GM21526 (cell line): Measurements from ENCODE around the gene OSTC.

Source experiments
- ATAC-seq: cut with Tn5 transposase; IDR thresholded peaks from one replicate; pipeline ENCODE4 v1.9.1; 2021; ENCODE audit warnings: moderate library complexity; ENCODE audit not compliant: unreplicated experiment, low FRiP score

OSTC gene

DNA sequence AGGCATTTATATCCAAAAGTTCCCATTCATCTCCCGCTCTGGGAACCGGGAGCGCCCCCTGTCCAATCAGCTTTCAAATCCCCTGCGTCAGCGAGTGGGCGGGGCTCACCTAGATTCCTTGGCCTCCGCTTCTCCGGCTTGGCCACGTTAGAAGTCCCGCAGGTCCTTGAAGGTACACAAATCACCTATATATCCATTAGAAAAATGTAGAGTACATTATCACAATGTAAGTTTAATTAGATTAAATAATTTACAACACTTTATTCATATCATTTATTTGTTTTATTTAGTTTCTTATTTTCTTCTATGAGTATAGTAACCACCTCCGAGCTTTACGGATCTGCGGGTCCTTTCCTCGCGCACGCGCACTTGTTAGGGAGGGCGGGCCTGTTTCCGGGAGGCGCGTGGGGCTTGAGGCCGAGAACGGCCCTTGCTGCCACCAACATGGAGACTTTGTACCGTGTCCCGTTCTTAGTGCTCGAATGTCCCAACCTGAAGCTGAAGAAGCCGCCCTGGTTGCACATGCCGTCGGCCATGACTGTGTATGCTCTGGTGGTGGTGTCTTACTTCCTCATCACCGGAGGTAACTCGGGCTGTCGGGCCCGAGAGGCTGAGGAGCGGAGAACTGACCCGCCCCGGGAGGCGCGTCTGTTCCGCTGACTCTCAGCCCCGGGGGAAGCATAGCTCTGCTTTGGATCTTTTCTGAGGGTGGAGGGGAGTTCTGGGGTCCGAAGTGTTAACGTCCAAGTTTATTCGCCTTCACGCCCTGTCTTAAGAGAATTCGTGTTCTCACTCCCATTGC is at the start of gene OSTC:
OSTC (plus strand) TSS at position 388 of the 802 bp plus-strand sequence; CDS start at position 445, 57 bp downstream.
- ATAC-seq, result peak; percentile 93

DNA sequence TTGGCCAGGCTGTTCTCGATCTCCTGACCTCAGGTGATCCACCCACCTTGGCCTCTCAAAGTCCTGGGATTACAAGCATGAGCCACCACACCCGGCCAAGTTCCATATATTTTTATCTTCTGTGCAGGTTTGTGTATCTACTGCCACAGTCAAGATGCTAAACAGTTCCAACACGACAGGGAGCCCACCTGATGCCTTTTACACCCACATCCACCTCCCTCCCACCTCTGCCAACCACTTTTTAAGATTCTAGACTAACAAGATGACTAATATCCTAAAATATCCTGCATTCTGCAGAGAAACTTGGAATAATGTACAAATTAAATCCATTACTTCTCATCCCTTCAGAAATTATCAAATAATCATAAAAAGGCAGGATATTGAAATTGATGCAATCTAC is 49.3 kb upstream of the OSTC start:
- no peak for ATAC-seq

DNA sequence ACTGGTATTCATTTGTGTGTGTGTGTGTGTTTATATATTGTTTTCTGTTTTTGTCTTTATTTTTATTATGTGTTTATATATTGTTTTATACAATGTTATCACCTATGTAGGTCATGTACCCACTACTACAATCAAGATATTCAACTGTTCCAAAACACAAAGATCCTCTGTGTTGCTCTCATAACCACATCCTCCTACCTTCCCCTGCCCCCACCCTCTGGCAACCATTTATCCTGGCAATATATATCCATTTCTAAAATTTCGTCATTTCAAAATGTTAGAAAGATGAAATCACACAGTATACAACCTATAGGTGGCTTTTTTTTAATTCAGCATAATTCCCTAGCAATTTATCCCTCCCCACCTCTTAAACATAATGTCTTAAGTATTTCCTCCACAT is 48.9 kb upstream of the OSTC start:
- ATAC-seq, result no peak

DNA sequence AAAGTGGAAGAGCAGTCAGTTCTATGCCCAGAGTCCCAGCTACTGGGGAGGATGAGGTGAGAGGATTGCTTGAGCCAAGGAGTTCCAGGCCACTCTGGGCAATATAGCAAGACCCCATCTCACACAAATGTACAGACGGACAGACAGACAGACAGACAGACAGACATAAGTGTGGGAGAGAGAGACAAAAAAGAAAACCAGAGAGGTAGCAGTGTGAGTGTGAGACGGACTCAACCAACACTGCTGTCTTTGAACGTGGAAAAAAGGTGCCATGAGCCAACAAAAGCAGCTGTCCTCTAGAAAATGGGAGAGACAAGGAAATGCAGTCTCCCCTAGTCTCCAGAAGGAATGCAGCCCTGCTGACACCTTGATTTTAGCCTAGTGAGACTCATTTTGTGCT is 48.2 kb upstream of the OSTC start:
- ATAC-seq, result no peak

DNA sequence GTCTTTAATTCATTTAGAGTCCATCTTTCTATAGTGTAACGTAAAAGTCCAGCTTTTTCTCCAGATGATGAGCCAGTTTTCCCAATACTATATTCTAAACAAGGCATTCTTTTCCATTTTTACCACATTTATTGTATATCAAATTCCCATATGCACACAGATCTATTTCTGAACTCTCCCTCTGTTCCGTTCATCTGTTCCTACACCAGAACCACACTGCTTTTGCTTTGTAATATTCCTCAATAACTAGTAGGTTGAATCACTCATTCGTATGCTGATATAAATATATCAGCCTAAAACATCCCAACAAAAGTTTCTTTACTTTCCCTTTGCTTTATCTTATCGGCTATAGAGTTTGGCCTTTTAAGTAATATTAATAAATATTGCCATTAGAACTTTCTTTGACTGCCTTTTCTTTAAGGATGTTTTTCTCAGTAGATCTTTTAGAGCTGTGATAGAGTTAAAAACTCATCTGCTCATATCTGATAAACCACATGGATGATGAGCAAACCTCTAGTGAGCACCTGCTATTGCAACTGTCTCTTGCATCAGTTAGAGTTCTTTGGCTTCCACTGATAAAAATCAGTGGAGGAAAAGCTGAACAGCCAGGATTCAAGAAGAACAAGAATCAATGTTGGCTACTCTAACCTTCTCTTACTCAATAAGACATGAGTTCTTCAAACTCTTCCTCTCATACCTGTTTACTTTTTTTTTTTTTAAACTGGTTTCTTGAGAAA is 43.2 kb upstream of the OSTC start:
- no peak for ATAC-seq

DNA sequence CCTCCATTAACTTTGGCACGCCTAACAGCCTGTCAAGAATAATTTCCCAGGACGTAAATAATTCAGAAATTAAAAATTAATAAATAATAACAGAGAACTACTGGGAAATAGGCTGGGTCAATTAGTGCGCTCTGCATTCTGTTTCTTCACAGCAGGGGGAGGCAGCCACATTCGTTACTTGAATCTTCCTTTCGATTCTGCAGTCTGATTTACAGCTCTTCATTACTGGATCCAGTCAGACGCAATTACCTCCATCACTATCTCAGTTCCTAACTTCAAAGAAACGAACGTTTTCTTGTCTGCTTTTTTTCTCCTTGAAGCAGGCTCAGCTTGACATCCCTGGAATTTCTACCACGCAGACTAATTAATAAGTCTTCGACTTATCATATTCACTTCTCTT is 39.0 kb upstream of the OSTC start:
- no peak for ATAC-seq

DNA sequence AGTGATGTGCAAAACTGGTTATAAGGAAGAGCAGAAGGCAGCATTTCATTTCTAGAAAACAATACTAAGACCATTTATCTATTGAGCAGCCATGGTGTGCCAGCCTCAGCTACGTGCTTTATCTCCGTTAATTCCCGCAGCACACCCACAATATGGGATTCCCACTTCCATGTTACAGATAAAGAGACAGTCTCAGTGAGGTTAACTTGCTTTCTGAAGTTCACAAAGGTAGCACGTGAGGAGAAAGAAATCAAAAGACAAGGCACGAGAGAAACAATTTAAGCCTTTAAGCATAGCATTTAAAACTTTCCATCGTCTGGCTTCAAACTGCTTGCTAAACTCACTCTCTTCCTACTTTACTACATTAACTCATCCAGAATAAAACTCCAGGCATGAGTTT is 38.0 kb upstream of the OSTC start:
- no peak for ATAC-seq

DNA sequence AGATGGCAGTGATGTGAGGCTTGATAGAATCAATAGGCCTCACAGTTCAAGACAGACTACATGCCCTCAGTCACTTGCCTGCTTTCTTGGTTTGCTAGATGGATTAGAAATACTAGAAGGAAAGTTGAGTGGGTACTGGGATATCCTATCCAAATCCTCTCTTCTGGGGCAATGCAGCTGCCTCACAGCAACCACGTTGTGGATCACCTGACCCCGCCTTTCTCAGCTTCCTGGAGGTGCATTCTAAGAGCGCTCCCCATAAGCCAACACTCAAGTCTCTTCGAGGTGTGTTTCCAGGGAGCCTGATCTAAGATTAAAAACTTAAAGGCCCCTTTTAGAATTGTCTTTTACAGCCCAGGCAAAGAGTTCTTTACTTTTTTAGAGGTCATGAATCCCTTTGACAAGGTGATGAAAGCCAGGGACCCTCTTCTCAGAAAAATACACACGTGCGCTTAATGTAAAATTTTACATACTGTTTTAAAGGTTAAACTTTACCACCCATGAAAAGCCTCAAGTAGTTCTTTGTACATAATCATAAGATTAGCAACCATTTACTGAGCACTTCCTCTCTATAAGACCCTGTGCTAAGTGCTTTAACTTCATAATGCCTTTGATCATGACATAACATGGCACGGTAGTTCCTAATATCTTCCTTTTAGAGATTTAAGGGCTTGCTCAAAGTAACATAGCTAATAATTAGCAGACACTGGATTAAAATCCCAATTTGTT is 30.9 kb upstream of the OSTC start:
- ATAC-seq, result peak; percentile 9

DNA sequence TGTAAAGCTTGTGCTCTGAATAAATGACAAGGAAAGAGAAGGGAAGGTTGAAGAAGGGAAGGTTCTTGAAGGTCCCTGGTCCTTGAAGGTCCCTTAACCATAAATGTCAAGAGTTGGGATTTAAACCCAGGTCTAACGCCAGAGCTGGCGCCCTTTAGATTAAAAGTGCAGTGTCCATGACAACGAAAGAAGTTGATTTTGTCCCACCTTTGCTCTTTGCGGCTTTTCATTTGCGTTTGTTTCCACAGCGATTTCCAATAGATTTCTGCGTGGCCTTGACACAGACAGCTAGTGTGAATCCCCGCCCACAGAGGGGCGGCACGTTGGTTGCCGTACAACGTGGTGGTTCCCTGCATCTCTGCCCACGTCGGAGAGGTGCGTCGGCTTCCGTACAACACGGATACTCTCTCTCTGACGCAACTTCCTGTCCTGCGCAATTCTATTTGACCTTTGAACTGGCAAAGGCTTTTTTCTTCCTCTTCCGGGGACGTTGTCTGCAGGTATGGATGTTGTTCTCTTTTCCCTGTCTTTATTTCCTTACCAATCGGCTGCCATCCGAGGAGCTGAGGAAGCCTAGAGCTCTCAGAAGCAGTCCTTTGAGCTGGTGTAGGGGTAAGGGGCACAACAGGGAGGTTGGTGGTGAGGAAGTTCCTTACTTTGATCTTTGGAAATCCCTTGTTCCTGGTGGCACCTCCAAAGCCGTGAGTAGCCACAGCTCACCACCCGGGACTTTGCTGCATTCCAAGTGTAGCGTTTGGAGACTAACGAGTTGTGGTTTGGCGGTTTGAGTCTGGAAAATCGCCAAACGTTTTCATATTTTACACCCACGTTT is 30.1 kb upstream of the OSTC start, which contains the start of gene RPL34:
RPL34 (plus strand) TSS at position 476 of the 832 bp plus-strand sequence. CDS start 1,384 bp downstream, outside the sequence.
- ATAC-seq, result peak; percentile 100

DNA sequence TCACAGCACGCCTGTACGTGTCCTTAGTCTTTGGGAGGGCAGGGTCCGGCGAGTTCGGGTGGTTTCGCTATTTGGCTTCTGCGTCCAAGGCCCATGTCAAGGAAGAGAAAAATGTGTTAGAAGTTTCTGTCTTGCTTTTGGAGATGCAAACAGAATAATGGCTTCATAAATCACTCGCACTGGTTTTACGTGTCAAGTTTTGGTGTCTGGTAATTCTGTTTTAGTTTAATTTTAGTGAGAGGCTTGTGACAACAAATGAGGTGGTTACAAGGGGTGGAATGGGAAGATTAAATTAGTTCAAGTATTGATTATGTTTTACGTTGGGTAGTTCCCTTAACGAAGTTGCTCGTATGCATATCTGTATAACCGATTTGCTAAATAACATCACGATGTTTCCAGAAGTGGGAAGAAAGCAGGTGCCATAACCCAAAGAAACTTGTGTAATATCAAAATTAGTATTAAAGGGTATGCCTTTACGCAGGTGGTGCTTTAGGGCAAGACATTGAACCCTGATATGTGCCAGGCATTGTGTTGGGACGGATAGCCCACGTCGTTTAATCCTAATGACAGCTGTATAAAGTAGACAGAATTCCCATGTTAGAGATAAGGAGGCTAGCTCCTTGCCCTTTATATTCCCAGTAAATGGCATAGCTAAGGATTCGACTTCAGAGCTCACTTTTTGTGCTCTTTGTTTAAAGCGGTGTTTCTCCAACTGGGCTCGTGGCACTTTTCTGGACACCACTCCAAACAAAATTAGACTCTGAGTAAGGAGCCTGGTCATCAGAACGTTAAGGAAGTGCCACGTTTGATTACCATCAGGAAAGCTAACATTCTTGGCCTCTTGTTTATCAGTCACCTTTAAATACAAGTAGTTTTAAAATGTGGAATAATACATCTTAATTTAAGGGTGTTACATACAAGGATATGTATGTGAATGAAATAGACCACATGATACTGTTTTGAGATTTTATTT is 29.2 kb upstream of the OSTC start:
- ATAC-seq, result no peak

DNA sequence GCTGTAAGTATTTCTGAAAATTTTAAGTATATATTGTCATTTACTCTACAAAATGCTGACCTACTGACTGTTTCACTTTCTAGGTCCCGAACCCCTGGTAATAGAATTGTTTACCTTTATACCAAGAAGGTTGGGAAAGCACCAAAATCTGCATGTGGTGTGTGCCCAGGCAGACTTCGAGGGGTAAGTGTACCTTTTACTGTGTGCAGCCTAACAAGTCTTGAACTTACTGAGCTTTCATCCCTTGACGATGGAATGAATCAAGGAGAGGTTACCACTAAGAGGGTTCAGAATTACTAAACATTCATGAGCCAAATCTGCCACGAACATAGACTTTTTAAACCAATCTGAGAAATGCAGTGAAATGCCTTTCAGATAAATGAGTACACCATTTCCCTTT is 28.4 kb upstream of the OSTC start:
- ATAC-seq, result no peak

DNA sequence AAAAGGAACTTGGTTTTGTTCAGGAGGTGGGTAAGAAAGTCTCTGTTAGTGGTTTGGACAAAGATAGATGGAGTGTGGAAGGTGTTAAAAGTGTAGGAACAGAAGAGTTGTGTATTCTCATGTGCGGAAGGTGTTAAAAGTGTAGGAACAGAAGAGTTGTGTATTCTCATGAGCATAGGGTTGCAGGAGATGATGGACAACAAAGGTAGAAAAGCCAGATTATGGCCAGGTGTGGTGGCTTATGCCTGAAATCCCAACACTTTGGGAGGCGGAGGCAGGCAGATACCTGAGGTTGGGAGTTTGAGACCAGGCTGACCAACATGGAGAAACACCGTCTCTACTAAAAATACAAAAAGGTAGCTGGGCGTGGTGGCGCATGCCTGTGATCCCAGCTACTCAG is 27.6 kb upstream of the OSTC start:
- no peak for ATAC-seq

DNA sequence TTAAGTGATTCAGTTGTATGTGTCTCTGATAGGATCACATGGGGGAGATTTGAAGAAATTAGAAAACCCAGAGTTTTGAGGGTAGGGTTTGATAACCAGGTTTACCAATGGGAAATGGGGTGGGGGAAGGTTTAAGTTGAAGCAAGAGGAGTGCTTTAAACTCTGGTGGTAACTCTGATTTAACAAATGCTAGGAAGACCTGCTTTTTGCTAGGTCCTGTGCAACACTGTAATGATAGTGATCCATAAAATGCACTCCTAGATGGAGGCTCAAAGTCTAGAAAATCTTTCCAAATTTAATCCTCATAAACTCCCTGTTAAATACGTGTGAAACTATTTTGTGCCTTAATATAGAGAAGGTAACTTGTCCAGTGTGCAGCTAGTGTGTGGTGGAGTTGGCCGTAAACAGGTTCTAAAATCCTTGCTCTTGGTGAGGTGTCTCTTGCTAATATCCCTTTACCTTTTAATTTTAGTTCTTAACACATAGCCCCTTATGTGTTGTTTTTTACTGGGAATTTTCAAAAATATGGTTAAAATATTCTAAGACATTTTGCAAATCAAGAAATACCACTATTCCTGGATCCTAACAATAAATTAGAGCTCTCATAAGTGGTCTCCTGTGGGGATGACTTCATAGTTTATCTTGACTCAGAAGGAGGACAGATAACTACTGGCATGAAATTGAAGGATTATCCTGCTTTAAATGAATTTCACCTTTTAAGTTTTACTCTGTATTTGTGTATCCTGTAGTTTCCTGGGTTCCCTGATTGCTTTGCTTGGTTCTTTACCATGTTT is 25.9 kb upstream of the OSTC start:
- no peak for ATAC-seq

DNA sequence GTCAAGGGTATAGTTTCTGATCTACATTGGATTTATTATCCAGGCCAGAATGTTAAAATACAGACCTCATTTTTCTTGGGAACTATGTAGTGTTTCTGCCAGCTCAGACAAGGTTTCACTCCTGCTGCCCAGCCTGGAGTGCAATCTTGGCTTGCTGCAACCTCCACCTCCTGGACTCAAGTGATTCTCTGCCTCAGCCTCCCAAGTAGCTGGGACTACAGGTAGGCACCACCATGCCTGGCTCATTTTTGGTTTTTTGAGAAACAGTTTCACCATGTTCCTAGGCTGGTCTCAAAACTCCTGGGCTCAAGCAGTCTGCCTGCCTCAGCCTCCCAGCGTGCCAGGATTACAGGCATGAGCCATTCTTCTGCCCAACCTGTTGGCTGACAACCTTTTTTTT is 24.3 kb upstream of the OSTC start:
- ATAC-seq, result no peak

DNA sequence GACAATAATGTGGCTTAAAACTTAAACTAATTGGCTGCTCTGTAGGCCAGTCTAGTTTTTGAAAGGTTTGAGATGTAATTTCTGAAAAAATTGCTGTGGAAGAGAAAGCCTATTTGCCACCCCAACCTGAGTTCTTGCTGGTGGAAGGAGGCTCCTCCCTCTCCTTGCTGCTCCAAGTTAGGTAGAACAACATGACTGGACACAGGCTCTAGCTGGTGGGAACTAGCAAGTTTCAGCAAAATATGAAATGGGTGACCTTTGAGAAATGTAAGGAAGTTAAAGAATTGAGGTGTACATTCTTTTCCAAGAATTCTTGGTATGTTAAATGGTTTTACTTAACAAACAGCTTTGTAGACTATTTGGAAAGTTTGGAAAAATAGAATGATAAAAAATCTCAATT is 22.0 kb upstream of the OSTC start:
- no peak for ATAC-seq

DNA sequence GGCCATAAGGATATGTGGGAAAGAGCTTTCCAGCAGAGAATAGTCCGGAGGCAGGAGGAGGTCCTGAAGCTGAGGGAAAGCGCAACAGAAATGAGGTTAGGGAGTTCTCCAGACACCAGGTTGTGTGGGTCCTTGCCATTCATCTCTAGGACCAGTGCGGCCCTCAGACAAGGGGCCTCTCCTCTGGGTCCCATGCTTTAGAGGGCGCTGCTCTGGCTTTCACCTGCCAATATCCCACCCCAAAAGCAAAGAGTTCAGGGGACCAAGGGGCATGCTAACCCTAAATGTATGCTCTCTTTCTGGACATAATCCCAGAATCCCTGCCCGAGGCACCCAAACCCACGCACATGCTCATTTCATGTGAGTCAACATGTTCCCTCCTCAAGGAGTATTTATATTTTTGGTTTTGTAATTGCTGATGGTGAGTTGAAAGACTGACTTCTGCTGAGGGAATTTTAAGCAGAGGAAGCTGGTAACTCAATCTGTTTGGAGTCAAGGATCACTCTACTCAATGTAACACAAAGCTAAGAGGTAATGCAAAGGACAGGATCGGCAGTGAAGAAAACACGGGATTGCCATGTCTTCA is 15.2 kb upstream of the OSTC start:
- ATAC-seq, result no peak

DNA sequence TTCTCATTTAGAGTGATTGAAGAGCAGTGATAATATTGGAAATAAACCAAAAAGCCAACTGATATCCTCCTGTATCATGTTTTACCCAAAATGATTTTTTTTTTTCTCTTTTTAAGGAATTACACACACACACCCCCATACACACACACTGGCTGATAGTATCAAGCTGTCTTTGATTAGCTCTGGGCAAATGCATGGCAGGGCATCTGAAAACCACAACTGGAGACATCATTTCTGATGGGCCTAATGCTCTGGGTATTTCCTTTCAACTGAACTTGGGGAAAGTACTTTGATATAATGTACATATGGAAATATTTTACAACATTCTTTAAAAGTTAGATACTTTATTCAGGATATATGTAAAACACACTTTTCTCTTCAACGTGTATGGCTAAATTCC is 14.2 kb upstream of the OSTC start:
- no peak for ATAC-seq

DNA sequence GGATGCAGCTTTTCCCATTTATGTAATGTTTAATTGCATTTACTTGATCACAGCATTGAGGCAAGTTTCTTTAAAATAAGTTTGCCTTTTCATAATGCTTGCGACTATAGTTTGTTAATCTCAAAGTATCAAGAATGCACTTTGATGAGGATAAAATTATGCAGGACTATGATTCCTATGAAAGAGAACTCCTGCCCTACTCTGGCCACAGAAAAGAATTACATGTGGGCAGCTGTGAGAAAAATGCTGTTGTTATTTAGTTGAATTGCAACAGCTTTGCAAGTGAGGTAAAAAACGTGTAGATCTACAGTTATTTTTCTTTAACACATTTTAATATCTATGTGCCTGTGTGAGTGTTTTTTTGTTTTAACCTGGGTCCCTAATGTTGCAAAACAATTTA is 12.5 kb upstream of the OSTC start:
- ATAC-seq, result no peak
